Ectodermal cell (in vitro differentiated cells): Measurements from ENCODE around the gene RNASET2.
A peak's percentile ranks its signal among the peaks of the same experiment; 100 is the strongest.
"Not testable (repeated sequence)": the region's sequence is repeated elsewhere in the genome, so short reads cannot be mapped to it uniquely, and the experiment has no call there.

Source experiments
- H3K27ac ChIP-seq: 2 replicates; pipeline ENCODE4 v1.7.0; 2013; ENCODE audit warnings: mild to moderate bottlenecking, low read depth, low read length; ENCODE audit not compliant: insufficient read depth, poor library complexity, severe bottlenecking
- H3K27me3 ChIP-seq: 2 replicates; pipeline ENCODE4 v1.7.0; 2013; ENCODE audit warnings: mild to moderate bottlenecking, low read length; ENCODE audit not compliant: insufficient read depth, control insufficient read depth, poor library complexity, severe bottlenecking
- H3K36me3 ChIP-seq: one replicate; pipeline ENCODE4 v1.7.0; 2013; ENCODE audit warnings: low read length; ENCODE audit not compliant: control insufficient read depth, insufficient read depth
- H3K4me1 ChIP-seq: one replicate; pipeline ENCODE4 v1.7.0; 2013; ENCODE audit warnings: low read length; ENCODE audit not compliant: control insufficient read depth, insufficient read depth
- H3K4me3 ChIP-seq: 2 replicates; pipeline ENCODE4 v1.7.0; 2013; ENCODE audit warnings: low read depth, low read length, control low read depth; ENCODE audit not compliant: insufficient read depth
- H3K9me3 ChIP-seq: 2 replicates; pipeline ENCODE4 v1.7.0; 2013; ENCODE audit warnings: mild to moderate bottlenecking, low read length, moderate library complexity; ENCODE audit not compliant: control insufficient read depth
- WGBS, 2 experiments: methylation state at CpG; one replicate each; pipeline ENCODE4 v1.1.7; 2013; ENCODE audit warnings: missing lambda C conversion rate in 2 of 2; 5-methylcytosine and 5-hydroxymethylcytosine counted together

The RNASET2 gene

GRCh38 chr6:166955121-166955864 lies 1.1 kb downstream of the RNASET2 start:
- peak overlapping the region; percentile 78 for H3K4me3 ChIP-seq
- no peaks in the 10 kb centered on the region for H3K36me3 ChIP-seq
- 54 to 65% methylated on average over 28 to 32 of the region's 52 CpGs for WGBS, 2 experiments
- H3K9me3 ChIP-seq, result no peaks in the 10 kb centered on the region
- peaks cover 2% of the 10 kb centered on the region for H3K4me1 ChIP-seq
- H3K27me3 ChIP-seq, result peaks cover 21% of the 10 kb centered on the region
- no peak overlapping the region for H3K27ac ChIP-seq

GRCh38 chr6:166954118-166954713 lies 2.1 kb downstream of the RNASET2 start:
- Histone ChIP-seq H3K36me3 (no peaks in the 10 kb centered on the region), H3K4me3 (no peak overlapping the region), H3K27ac (no peak overlapping the region), H3K27me3 (peaks cover 21% of the 10 kb centered on the region), H3K4me1 (peaks cover 2% of the 10 kb centered on the region), H3K9me3 (no peaks in the 10 kb centered on the region)
- WGBS, 2 experiments, result 84 to 92% methylated on average over 5 to 6 of the region's 6 CpGs

GRCh38 chr6:166952567-166953486 lies 3.5 kb downstream of the RNASET2 start:
- H3K27ac ChIP-seq, result no peak overlapping the region
- H3K27me3 ChIP-seq, result peaks cover 21% of the 10 kb centered on the region
- peaks cover 2% of the 10 kb centered on the region for H3K4me1 ChIP-seq
- no peaks in the 10 kb centered on the region for H3K36me3 ChIP-seq
- WGBS, 2 experiments, result 91% methylated on average over 17 of the region's 17 CpGs
- no peak overlapping the region for H3K4me3 ChIP-seq
- no peaks in the 10 kb centered on the region for H3K9me3 ChIP-seq

GRCh38 chr6:166952121-166952520 lies 4.2 kb downstream of the RNASET2 start:
- H3K4me3 ChIP-seq, result no peak overlapping the region
- peaks cover 14% of the 10 kb centered on the region for H3K27me3 ChIP-seq
- WGBS, 2 experiments, result 87 to 89% methylated on average over 12 of the region's 12 CpGs
- H3K4me1 ChIP-seq, result peaks cover 2% of the 10 kb centered on the region
- no peak overlapping the region for H3K27ac ChIP-seq
- no peaks in the 10 kb centered on the region for H3K9me3 ChIP-seq
- H3K36me3 ChIP-seq, result no peaks in the 10 kb centered on the region

- H3K27me3 ChIP-seq, result peaks cover 10% of the 10 kb centered on the region
- no peaks in the 10 kb centered on the region for H3K36me3 ChIP-seq
- H3K9me3 ChIP-seq, result no peaks in the 10 kb centered on the region
- WGBS, 2 experiments, result 86 to 93% methylated on average over 3 of the region's 3 CpGs
- H3K27ac ChIP-seq, result no peak overlapping the region
- peaks cover 2% of the 10 kb centered on the region for H3K4me1 ChIP-seq
- H3K4me3 ChIP-seq, result no peak overlapping the region
Observed at GRCh38 chr6:166951670-166952060, 4.7 kb downstream of the RNASET2 start.

- not testable (repeated sequence) for H3K4me1 ChIP-seq, H3K9me3 ChIP-seq, H3K36me3 ChIP-seq, H3K4me3 ChIP-seq, H3K27ac ChIP-seq
- WGBS, 2 experiments, result 81 to 85% methylated on average over 17 of the region's 17 CpGs
- H3K27me3 ChIP-seq, result peaks cover 10% of the 10 kb centered on the region
Observed at GRCh38 chr6:166950892-166951669, 5.3 kb downstream of the RNASET2 start.

GRCh38 chr6:166950443-166950821 lies 5.9 kb downstream of the RNASET2 start:
- H3K27me3 ChIP-seq, result peaks cover 4% of the 10 kb centered on the region
- 90 to 91% methylated on average over 10 of the region's 10 CpGs for whole genome bisulfite sequencing, 2 experiments
- no peaks in the 10 kb centered on the region for H3K36me3 ChIP-seq
- no peak overlapping the region for H3K4me3 ChIP-seq
- H3K4me1 ChIP-seq, result no peaks in the 10 kb centered on the region
- H3K27ac ChIP-seq, result no peak overlapping the region
- no peaks in the 10 kb centered on the region for H3K9me3 ChIP-seq

GRCh38 chr6:166949528-166950442 lies 6.6 kb downstream of the RNASET2 start:
- Histone ChIP-seq H3K4me1 (no peaks in the 10 kb centered on the region), H3K9me3 (no peaks in the 10 kb centered on the region), H3K4me3 (no peak overlapping the region), H3K36me3 (no peaks in the 10 kb centered on the region), H3K27ac (peak overlapping the region; percentile 19), H3K27me3 (no peaks in the 10 kb centered on the region)
- WGBS, 2 experiments, result 61 to 62% methylated on average over 9 of the region's 9 CpGs

- 91 to 92% methylated on average over 6 of the region's 6 CpGs for WGBS, 2 experiments
- H3K4me1 ChIP-seq, H3K4me3 ChIP-seq, H3K27me3 ChIP-seq, H3K36me3 ChIP-seq, H3K9me3 ChIP-seq, H3K27ac ChIP-seq: not testable (repeated sequence)
Observed at GRCh38 chr6:166948724-166949123, 7.6 kb downstream of the RNASET2 start.
